Neutrophil (primary cell): ENCODE measurements around the gene CDK2.
A peak's percentile ranks its signal among the peaks of the same experiment; 100 is the strongest.
"Not testable (repeated sequence)": the region's sequence is repeated elsewhere in the genome, so short reads cannot be mapped to it uniquely, and the experiment has no call there.

Experiments
- H3K27ac ChIP-seq: fragments of 200-600 bp; sonication (generic); 2 replicates; pipeline ENCODE4 v1.5.1; 2016; ENCODE audit warnings: mild to moderate bottlenecking, moderate library complexity
- H3K27me3 ChIP-seq: fragments of 200-600 bp; sonication (generic); 2 replicates; pipeline ENCODE4 v1.6.0; 2016; ENCODE audit warnings: mild to moderate bottlenecking
- H3K36me3 ChIP-seq: fragments of 200-600 bp; sonication (generic); 2 replicates; pipeline ENCODE4 v1.5.1; 2017
- H3K4me1 ChIP-seq, 2 experiments: fragments of 200-600 bp in 1 of 2; sonication (generic) in 1 of 2; 1 replicate in 1 of 2; 2 replicates in 1 of 2; pipeline versions ENCODE4 v1.5.1 to v1.6.1; 2013 to 2016; ENCODE audit warnings: low read depth in 1 of 2, low read length in 1 of 2, mild to moderate bottlenecking in 1 of 2, moderate library complexity in 1 of 2; ENCODE audit not compliant: control insufficient read depth in 1 of 2, insufficient read depth in 1 of 2
- H3K4me3 ChIP-seq, 2 experiments: fragments of 200-600 bp in 1 of 2; sonication (generic) in 1 of 2; 1 replicate in 1 of 2; 2 replicates in 1 of 2; pipeline ENCODE4 v1.5.1; 2013 to 2016; ENCODE audit warnings: low read depth in 1 of 2, low read length in 1 of 2, mild to moderate bottlenecking in 1 of 2, moderate library complexity in 1 of 2
- H3K9me3 ChIP-seq: fragments of 200-600 bp; sonication (generic); 2 replicates; pipeline ENCODE4 v1.5.1; 2016
- TF ChIP-seq, protein P1 (sequence below): fragments of 200-600 bp; sonication (generic); IDR thresholded peaks from 2 replicates; pipeline ENCODE4 v1.5.1; 2016; ENCODE audit warnings: antibody characterized with exemption

Gene CDK2

DNA sequence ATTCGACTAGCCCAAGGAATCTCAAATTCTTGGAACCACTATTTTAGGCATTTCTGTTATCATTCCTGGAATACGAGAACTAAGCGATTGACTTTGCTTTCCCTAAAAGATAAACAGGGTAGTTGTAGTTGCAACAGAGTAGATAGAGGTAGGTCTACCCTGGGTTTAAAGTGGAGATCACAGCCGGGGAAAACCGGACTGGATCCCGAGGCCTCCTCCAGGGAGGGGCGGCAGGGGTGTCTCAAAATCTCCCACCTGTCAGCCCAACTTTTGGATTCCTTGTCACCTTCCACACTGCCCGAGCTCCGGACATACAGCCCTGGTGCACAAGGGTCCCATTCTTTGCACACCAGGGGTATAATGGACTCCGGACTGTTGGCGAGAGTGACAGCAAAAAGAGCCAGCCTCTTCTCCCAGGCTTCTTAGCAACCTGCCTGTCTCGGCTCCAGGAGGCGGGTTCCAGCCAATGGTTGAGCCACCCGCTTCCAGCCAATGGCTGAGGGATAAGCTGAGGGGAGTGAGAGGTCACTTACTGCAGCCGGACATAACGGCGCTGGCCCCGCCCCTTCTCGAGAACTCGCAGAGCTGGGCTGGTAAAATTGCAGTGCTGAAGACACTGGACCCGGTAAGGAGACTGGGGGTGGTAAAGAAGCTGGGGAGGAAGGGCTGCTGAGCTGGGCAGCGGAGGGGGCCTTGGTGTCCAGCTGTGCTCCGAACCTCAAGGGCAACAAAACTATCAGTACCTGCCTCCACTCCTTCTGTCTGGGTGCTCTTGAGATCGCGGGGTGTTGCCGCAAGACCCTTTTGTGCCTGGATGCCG is 30.3 kb downstream of the CDK2 start, which contains the start of gene SUOX:
SUOX (plus strand) TSS at position 562 of the 820 bp plus-strand sequence. CDS start 4,946 bp downstream, outside the sequence.
- TF ChIP-seq, protein P1, sequence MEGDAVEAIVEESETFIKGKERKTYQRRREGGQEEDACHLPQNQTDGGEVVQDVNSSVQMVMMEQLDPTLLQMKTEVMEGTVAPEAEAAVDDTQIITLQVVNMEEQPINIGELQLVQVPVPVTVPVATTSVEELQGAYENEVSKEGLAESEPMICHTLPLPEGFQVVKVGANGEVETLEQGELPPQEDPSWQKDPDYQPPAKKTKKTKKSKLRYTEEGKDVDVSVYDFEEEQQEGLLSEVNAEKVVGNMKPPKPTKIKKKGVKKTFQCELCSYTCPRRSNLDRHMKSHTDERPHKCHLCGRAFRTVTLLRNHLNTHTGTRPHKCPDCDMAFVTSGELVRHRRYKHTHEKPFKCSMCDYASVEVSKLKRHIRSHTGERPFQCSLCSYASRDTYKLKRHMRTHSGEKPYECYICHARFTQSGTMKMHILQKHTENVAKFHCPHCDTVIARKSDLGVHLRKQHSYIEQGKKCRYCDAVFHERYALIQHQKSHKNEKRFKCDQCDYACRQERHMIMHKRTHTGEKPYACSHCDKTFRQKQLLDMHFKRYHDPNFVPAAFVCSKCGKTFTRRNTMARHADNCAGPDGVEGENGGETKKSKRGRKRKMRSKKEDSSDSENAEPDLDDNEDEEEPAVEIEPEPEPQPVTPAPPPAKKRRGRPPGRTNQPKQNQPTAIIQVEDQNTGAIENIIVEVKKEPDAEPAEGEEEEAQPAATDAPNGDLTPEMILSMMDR, result no peak
- no peaks in the 10 kb centered on the region for H3K27me3 ChIP-seq
- peaks cover 45% of the 10 kb centered on the region for H3K36me3 ChIP-seq
- H3K4me1 ChIP-seq, result peaks cover 23 to 24% of the 10 kb centered on the region in 2 experiments
- no peaks in the 10 kb centered on the region for H3K9me3 ChIP-seq
- H3K4me3 ChIP-seq, result peak within 1 kb of the TSS; percentile 75 to 93
- peak within 1 kb of the TSS; percentile 81 for H3K27ac ChIP-seq

DNA sequence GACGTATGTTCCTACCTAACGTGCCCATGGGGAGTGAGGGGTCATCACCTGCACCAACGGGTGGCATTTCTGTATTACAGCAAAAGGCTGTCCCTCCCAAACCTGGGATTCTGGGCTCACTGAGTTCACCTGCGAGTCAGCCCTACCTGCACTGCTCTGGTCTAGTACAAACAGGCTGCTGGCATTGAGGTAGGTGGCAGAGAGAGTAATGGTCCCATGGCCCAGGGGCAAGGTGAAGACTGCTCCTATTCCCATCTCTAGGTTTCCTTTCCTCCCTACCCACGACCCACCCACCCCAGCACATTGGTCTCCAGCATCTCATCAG is 30.9 kb downstream of the CDK2 start:
- Histone ChIP-seq H3K9me3 (no peaks in the 10 kb centered on the region), H3K36me3 (peaks cover 45% of the 10 kb centered on the region), H3K4me3 (peak overlapping the region; percentile 75 to 93), H3K27ac (peak overlapping the region; percentile 81), H3K4me1 (peaks cover 23 to 24% of the 10 kb centered on the region in 2 experiments), H3K27me3 (no peaks in the 10 kb centered on the region)
- TF ChIP-seq, protein P1, result no peak

DNA sequence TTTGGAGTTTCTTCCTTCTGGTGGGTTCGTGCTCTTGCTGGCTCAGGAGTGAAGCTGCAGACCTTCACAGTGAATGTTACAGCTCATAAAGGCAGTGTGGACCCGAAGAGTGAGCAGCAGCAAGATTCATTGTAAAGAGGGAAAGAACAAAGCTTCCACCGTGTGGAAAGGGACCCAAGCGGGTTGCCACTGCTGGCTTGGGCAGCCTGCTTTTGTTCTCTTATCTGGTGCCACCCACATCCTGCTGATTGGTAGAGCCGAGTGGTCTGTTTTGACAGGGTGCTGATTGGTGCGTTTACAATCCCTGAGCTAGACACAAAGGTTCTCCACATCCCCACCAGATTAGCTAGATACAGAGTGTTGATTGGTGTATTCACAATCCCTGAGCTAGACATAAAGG is 32.9 kb downstream of the CDK2 start:
- not testable (repeated sequence) for H3K27ac ChIP-seq, H3K4me3 ChIP-seq, H3K27me3 ChIP-seq, H3K9me3 ChIP-seq
- peaks cover 23 to 24% of the 10 kb centered on the region in 2 experiments for H3K4me1 ChIP-seq
- peaks cover 42% of the 10 kb centered on the region for H3K36me3 ChIP-seq

DNA sequence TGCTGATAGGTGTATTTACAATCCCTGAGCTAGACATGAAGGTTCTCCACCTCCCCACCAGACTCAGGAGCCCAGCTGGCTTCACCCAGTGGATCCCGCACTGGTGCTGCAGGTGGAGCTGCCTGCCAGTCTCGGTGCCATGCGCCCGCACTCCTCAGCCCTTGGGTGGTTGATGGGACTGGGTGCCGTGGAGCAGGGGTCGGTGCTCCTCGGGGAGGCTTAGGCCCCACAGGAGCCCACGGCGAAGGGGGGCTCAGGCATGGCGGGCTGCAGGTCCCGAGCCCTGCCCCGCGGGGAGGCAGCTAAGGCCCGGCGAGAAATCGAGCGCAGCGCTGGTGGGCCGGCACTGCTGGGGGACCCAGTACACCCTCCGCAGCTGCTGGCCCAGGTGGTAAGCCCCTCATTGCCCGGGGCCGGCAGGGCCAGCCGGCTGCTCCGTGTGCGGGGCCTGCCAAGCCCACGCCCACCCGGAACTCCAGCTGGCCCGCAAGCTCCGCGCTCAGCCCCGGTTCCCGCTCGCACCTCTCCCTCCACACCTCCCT is 33.4 kb downstream of the CDK2 start:
- H3K4me3 ChIP-seq, H3K27me3 ChIP-seq, H3K9me3 ChIP-seq, H3K27ac ChIP-seq: not testable (repeated sequence)
- peaks cover 40% of the 10 kb centered on the region for H3K36me3 ChIP-seq
- peaks cover 23 to 24% of the 10 kb centered on the region in 2 experiments for H3K4me1 ChIP-seq

DNA sequence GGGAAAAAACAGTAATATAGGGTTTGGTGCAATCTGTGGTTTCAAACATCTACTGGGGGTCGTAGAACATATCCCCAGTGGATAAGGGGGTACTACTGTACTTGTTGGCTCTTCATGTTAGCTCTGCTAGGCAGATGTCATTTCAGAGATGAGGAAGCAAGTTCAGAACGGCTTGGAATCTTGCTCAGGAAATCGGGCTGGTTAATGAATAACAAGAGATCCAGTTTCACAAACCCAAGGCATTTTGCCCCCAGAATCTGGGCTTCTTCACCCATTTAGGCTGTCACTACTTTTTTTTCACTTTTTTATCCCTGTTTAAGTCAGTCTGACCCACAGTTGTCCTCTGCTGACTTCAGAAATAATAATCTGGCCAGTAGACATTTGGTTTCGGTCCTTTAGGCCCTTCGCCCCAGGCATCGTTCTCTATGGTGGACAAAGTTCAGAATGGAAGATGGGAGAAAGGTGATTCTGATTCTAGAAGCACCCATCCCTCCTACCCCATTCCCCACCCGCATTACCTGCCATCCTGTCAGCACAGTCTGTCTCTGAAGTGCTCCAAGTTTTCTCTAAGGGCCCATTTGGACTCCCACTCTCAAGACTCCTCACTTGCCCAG is 35.0 kb downstream of the CDK2 start:
- no peaks in the 10 kb centered on the region for H3K27me3 ChIP-seq
- TF ChIP-seq, protein P1, result no peak
- H3K36me3 ChIP-seq, result peaks cover 36% of the 10 kb centered on the region
- no peak overlapping the region for H3K4me3 ChIP-seq
- H3K4me1 ChIP-seq, result peaks cover 24% of the 10 kb centered on the region in 2 experiments
- H3K9me3 ChIP-seq, result no peaks in the 10 kb centered on the region
- H3K27ac ChIP-seq, result no peak overlapping the region

DNA sequence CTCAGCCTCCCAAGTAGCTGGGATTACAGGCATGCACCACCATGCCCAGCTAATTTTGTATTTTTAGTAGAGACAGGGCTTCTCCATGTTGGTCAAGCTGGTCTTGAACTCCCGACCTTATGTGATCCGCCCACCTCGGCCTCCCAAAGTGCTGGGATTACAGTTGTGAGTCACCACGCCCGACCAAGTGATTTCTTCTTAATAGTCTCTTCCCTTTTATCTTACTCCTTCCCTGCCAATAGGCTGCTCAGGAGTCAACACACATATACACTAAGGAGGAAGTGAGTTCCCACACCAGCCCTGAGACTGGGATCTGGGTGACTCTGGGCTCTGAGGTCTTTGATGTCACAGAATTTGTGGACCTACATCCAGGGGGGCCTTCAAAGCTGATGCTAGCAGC is 36.7 kb downstream of the CDK2 start:
- Histone ChIP-seq H3K4me1 (peaks cover 19 to 23% of the 10 kb centered on the region in 2 experiments), H3K36me3 (peaks cover 36% of the 10 kb centered on the region)
- not testable (repeated sequence) for H3K9me3 ChIP-seq, H3K27me3 ChIP-seq, H3K4me3 ChIP-seq, H3K27ac ChIP-seq

DNA sequence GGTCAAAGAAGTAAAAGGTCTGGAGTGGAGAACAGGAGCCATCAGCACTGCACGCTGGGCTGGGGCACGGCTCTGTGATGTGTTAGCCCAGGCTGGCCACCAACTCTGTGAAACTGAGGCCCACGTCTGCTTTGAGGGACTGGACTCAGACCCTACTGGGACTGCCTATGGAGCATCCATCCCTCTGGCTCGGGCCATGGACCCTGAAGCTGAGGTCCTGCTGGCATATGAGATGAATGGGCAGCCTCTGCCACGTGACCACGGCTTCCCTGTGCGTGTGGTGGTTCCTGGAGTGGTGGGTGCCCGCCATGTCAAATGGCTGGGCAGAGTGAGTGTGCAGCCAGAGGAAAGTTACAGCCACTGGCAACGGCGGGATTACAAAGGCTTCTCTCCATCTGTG is 37.6 kb downstream of the CDK2 start:
- Histone ChIP-seq H3K4me3 (no peak overlapping the region), H3K4me1 (peaks cover 18 to 23% of the 10 kb centered on the region in 2 experiments), H3K36me3 (peaks cover 36% of the 10 kb centered on the region), H3K9me3 (no peaks in the 10 kb centered on the region), H3K27me3 (no peaks in the 10 kb centered on the region), H3K27ac (no peak overlapping the region)
- TF ChIP-seq, protein P1, result no peak
